Neuron (in vitro differentiated cells): ENCODE data around the gene TRAPPC2.

Experiments used
- H2AFZ ChIP-seq: one replicate; pipeline ENCODE4 v1.6.1; 2013; ENCODE audit warnings: low read depth, mild to moderate bottlenecking, inconsistent platforms, low read length, moderate library complexity
- H3K27me3 ChIP-seq: one replicate; pipeline ENCODE4 v1.6.1; 2013; ENCODE audit warnings: low read length; ENCODE audit not compliant: insufficient read depth
- H3K36me3 ChIP-seq: one replicate; pipeline ENCODE4 v1.6.1; 2013; ENCODE audit warnings: low read length; ENCODE audit not compliant: insufficient read depth
- H3K4me1 ChIP-seq: one replicate; pipeline ENCODE4 v1.6.1; 2013; ENCODE audit warnings: low read length; ENCODE audit not compliant: insufficient read depth
- H3K4me3 ChIP-seq: 2 replicates; pipeline ENCODE4 v1.5.1; 2013; ENCODE audit warnings: mild to moderate bottlenecking, low read length, moderate library complexity
- H3K9me3 ChIP-seq: one replicate; pipeline ENCODE4 v1.6.1; 2013; ENCODE audit warnings: low read length

TRAPPC2 gene

GRCh38 chrX:13667919-13668318, 66.5 kb downstream of the TRAPPC2 start:
- Histone ChIP-seq H3K36me3 (no peaks in the 10 kb centered on the region), H3K9me3 (no peaks in the 10 kb centered on the region), H3K27me3 (no peaks in the 10 kb centered on the region), H3K4me1 (no peaks in the 10 kb centered on the region), H3K4me3 (no peak overlapping the region), H2AFZ (no peak overlapping the region)

DNA sequence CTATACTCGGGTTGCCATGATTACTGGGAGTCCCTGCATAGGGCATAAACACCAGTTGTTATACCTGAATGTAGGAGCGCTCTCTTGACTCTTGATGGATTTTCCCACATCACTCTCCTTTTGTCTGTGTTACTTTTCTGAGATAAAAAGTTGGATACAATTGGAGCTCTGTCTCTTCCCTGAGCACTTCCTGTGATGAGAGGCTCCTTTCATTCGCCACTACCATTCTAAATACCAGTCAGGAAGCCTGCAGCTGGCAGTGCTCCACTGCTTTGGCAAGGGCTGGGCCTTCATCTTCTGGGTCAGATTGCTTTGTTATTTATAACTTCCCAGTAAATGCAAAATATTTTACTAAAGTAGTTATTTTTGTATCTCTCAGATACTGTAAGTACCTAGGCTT, 67.6 kb downstream of the TRAPPC2 start:
- Histone ChIP-seq H3K4me3 (no peak overlapping the region), H3K4me1 (no peaks in the 10 kb centered on the region), H3K27me3 (no peaks in the 10 kb centered on the region), H3K9me3 (no peaks in the 10 kb centered on the region), H2AFZ (no peak overlapping the region), H3K36me3 (no peaks in the 10 kb centered on the region)

DNA sequence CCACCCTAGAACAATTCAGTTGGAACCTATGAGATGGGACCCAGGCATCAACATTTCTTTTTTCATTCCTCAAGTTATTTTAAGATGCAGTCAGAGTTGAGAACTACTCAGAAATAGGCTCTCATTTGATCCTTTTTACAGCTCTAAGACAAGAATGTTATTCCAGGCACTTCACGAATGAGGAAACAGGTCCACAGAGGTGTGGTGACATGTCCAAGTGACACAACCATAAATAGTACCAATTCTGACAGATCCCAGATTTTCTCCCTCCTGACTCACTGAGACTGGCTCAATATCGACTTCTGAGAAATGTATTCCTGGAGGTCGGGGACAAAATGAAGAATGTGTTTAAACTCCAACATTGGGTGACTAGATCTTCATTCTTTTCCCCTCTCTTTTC, 70.4 kb downstream of the TRAPPC2 start:
- H3K4me1 ChIP-seq: peaks cover 2% of the 10 kb centered on the region
- H3K36me3 ChIP-seq: no peaks in the 10 kb centered on the region
- no peaks in the 10 kb centered on the region for H3K27me3 ChIP-seq
- no peak overlapping the region for H3K4me3 ChIP-seq
- H2AFZ ChIP-seq: no peak overlapping the region
- H3K9me3 ChIP-seq: no peaks in the 10 kb centered on the region

- no peaks in the 10 kb centered on the region for H3K36me3 ChIP-seq
- no peaks in the 10 kb centered on the region for H3K27me3 ChIP-seq
- peaks cover 5% of the 10 kb centered on the region for H3K4me1 ChIP-seq
- no peak overlapping the region for H3K4me3 ChIP-seq
- no peaks in the 10 kb centered on the region for H3K9me3 ChIP-seq
- H2AFZ ChIP-seq: no peak overlapping the region
These were observed 72.0 kb downstream of the TRAPPC2 start for GRCh38 chrX:13662355-13662791.
